CD4-positive, alpha-beta T cell (primary cell): Measurements from ENCODE around the gene RPS6KA3. TPM values are rescaled to one million over a fixed set of nuclear protein-coding genes. Genes with fewer than 3 reads are reported as not detected.
A peak's percentile ranks its signal among the peaks of the same experiment; 100 is the strongest.

Experiments
- ATAC-seq: fragments of 200-7000 bp; cut with Tn5 transposase; one replicate; pipeline ENCODE4 v1.10.0; 2022; ENCODE audit warnings: mild to moderate bottlenecking; ENCODE audit not compliant: poor library complexity
- CTCF ChIA-PET: fragments of 350-600 bp; sonication (Branson Sonifier 250); formaldehyde crosslinking; loops from one replicate; lab custom pipeline; 2021; ENCODE audit warnings: antibody characterized with exemption, inconsistent platforms; lab: Charles Lee
- POLR2A ChIA-PET: fragments of 350-600 bp; sonication (Branson Sonifier 250); formaldehyde crosslinking; loops from one replicate; lab custom pipeline; 2021; ENCODE audit warnings: antibody characterized with exemption, inconsistent platforms; lab: Charles Lee
- DNase-seq, 14 experiments: peaks; one replicate each; pipeline ENCODE4 v3.0.0-alpha.2; 2013 to 2020; ENCODE audit warnings: mixed read lengths in 2 of 14
- H3K27ac ChIP-seq, 2 donors: one replicate each; pipeline versions ENCODE4 v1.5.1 to v1.7.0; 2013; ENCODE audit warnings: low read length in 2 of 2, low read depth in 1 of 2, mild to moderate bottlenecking in 1 of 2
- H3K27me3 ChIP-seq, 2 experiments: 1 replicate in 1 of 2; 2 replicates in 1 of 2; pipeline versions ENCODE4 v1.6.1 to v1.7.0; 2013; ENCODE audit warnings: low read length in 2 of 2, control low read depth in 1 of 2, mild to moderate bottlenecking in 1 of 2, moderate library complexity in 1 of 2; ENCODE audit not compliant: insufficient read depth in 2 of 2, control insufficient read depth in 1 of 2
- H3K36me3 ChIP-seq: one replicate; pipeline ENCODE4 v1.6.1; 2013; ENCODE audit warnings: low read length, control low read depth; ENCODE audit not compliant: insufficient read depth
- H3K4me1 ChIP-seq: one replicate; pipeline ENCODE4 v1.6.1; 2013; ENCODE audit warnings: low read length, control low read depth; ENCODE audit not compliant: insufficient read depth
- H3K4me3 ChIP-seq: one replicate; pipeline ENCODE4 v1.5.1; 2013; ENCODE audit warnings: mild to moderate bottlenecking, low read length, moderate library complexity
- H3K9me3 ChIP-seq, 2 experiments: 1 replicate in 1 of 2; 2 replicates in 1 of 2; pipeline versions ENCODE4 v1.6.1 to v1.7.0; 2013; ENCODE audit warnings: low read length in 2 of 2, mild to moderate bottlenecking in 2 of 2, control low read depth in 1 of 2, moderate library complexity in 1 of 2; ENCODE audit not compliant: control insufficient read depth in 1 of 2, insufficient read depth in 1 of 2
- H3K27ac Mint-ChIP-seq: one replicate; pipeline ENCODE4 v1.8.0; 2020; ENCODE audit warnings: mixed read lengths
- H3K27me3 Mint-ChIP-seq: one replicate; pipeline ENCODE4 v1.8.0; 2021; ENCODE audit warnings: mixed read lengths
- H3K36me3 Mint-ChIP-seq: one replicate; pipeline ENCODE4 v1.8.0; 2021; ENCODE audit warnings: low read depth, mixed read lengths
- H3K4me1 Mint-ChIP-seq: one replicate; pipeline ENCODE4 v1.8.0; 2021; ENCODE audit warnings: low read depth, mixed read lengths
- H3K4me3 Mint-ChIP-seq: one replicate; pipeline ENCODE4 v1.8.0; 2020; ENCODE audit warnings: mild to moderate bottlenecking, mixed read lengths
- H3K9me3 Mint-ChIP-seq: one replicate; pipeline ENCODE4 v1.8.0; 2020; ENCODE audit warnings: mixed read lengths
- intact Hi-C, 2 experiments: fragments of 100-400 bp; cut with DNase I in 1 of 2; cut with micrococcal nuclease in 1 of 2; formaldehyde crosslinking; loops; one replicate each; pipeline versions ENCODE4 v1.15.1 to v1.9.0; 2023 to 2025; cut with DNase I, micrococcal nuclease
- total RNA-seq, 174 experiments: library from RNA in 2 of 174; stranded (reverse) in 2 of 174; gene quantifications; one replicate each; pipeline ENCODE4 v1.2.3 and lab custom pipeline; 2021 to 2026
- TF ChIP-seq, protein P1 (sequence below): fragments of 200-600 bp; IDR thresholded peaks from one replicate; pipeline ENCODE4 v1.8.0; 2022; ENCODE audit warnings: antibody characterized with exemption, mild to moderate bottlenecking

The RPS6KA3 gene
- total RNA-seq, 2 experiments from 2014 or later: 39.6 to 39.7 TPM

DNA sequence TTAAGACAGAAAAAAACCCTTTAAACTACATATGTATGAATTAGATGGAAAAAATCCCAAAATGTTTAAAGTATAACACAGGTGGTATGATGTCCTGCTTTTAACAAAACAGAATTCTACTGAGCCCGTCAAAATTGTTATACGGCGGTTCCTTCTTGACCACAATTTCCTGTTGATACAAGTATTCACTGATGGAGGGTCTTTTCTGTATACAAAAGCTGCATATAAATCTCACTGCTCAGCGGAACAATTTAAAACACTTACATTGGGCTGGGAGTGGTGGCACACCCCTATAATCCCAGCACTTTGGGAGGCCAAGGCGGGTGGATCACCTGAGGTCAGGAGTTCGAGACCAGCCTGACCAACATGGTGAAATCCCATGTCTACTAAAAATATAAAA, 62.4 kb downstream of the RPS6KA3 start:
- Mint-ChIP-seq H3K27me3 (no peaks in the 10 kb centered on the region), H3K27ac (peak overlapping the region; percentile 71), H3K4me1 (peaks cover 46% of the 10 kb centered on the region), H3K4me3 (no peak overlapping the region), H3K9me3 (no peaks in the 10 kb centered on the region), H3K36me3 (peaks cover 69% of the 10 kb centered on the region)
- TF ChIP-seq, protein P1, sequence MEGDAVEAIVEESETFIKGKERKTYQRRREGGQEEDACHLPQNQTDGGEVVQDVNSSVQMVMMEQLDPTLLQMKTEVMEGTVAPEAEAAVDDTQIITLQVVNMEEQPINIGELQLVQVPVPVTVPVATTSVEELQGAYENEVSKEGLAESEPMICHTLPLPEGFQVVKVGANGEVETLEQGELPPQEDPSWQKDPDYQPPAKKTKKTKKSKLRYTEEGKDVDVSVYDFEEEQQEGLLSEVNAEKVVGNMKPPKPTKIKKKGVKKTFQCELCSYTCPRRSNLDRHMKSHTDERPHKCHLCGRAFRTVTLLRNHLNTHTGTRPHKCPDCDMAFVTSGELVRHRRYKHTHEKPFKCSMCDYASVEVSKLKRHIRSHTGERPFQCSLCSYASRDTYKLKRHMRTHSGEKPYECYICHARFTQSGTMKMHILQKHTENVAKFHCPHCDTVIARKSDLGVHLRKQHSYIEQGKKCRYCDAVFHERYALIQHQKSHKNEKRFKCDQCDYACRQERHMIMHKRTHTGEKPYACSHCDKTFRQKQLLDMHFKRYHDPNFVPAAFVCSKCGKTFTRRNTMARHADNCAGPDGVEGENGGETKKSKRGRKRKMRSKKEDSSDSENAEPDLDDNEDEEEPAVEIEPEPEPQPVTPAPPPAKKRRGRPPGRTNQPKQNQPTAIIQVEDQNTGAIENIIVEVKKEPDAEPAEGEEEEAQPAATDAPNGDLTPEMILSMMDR: no peak
- ChIA-PET CTCF (no interaction called here), POLR2A (interaction anchor here (1.4 kb wide), 1 partner anchor 63 kb away, joined by 3 read pairs; the partner anchor contains the start of gene RPS6KA3)
- no peak for ATAC-seq
- peak in 2 of 14 experiments; percentile 4 to 33 for DNase-seq
- Histone ChIP-seq H3K4me1 (peaks cover 8% of the 10 kb centered on the region), H3K9me3 (no peaks in the 10 kb centered on the region), H3K27me3 (no peaks in the 10 kb centered on the region), H3K4me3 (no peak overlapping the region), H3K27ac (no peak overlapping the region), H3K36me3 (peaks cover 49% of the 10 kb centered on the region)
- intact Hi-C loops: no loop called here

DNA sequence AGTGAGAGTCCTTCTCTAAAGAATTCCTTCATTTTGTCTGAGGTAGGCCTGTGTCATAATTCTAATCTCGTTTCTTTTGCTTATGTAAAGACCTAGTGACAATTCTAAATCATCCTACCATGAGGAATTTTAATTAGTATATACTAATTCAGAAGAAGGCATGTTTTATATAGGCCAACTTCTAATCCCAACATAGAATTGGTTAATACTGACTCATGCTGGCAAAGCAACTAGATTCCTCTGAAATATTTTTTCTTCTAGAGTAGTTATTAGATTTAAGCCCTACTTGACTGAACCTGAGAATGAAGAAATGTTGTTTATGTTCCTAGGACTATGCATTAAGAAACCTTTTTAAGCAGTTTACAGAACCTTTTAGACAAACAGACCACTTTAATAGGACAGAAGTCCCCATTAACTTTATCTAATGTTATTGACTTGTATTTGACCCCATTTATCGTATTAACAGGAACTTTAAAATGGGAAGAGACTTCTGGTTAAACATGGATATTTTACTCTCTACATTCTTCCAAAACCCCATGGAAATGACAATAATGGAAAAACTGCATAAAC, 69.0 kb downstream of the RPS6KA3 start:
- Histone ChIP-seq H3K27me3 (no peaks in the 10 kb centered on the region), H3K36me3 (peaks cover 41% of the 10 kb centered on the region), H3K4me3 (no peak overlapping the region), H3K27ac (no peak overlapping the region), H3K9me3 (no peaks in the 10 kb centered on the region), H3K4me1 (peaks cover 3% of the 10 kb centered on the region)
- CTCF ChIA-PET: no interaction called here
- TF ChIP-seq, protein P1: no peak
- no peaks in the 10 kb centered on the region for H3K27me3 Mint-ChIP-seq
- ATAC-seq (no peak), DNase-seq (no peak)
- H3K4me1 Mint-ChIP-seq: peaks cover 24% of the 10 kb centered on the region
- peaks cover 62% of the 10 kb centered on the region for H3K36me3 Mint-ChIP-seq
- no peaks in the 10 kb centered on the region for H3K9me3 Mint-ChIP-seq
- intact Hi-C loops: no loop called here
- H3K27ac Mint-ChIP-seq: peak overlapping the region; percentile 59
- POLR2A ChIA-PET: interaction anchor here (0.5 kb wide), 1 partner anchor 59 kb away, joined by 6 read pairs; no protein-coding TSS in a partner anchor
- H3K4me3 Mint-ChIP-seq: no peak overlapping the region

DNA sequence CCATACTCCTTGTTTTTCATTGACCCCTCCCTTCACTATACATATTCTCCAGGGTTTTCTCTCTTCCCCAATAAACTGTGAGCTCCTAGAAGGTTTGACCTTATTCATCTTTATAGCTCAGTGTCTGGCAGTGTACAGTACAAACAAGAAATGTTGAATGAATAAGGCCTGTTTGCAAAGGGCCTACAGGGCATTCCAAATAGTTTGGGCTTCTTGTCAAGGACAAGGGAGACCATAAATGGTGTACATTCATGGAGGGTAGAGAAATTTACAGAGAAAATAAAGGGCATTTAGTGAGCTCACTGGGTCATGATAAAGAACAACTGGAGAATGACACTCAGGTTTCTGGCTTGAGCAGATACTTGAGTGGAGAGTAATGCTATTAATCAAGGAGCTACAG, 77.5 kb downstream of the RPS6KA3 start:
- Histone ChIP-seq H3K27ac (no peak overlapping the region), H3K4me1 (no peaks in the 10 kb centered on the region), H3K4me3 (no peak overlapping the region), H3K27me3 (no peaks in the 10 kb centered on the region), H3K9me3 (no peaks in the 10 kb centered on the region), H3K36me3 (peaks cover 45% of the 10 kb centered on the region)
- intact Hi-C loops: no loop called here
- DNase-seq (no peak), ATAC-seq (no peak)
- TF ChIP-seq, protein P1: no peak
- no peaks in the 10 kb centered on the region for H3K9me3 Mint-ChIP-seq
- H3K4me1 Mint-ChIP-seq: no peaks in the 10 kb centered on the region
- no peak overlapping the region for H3K4me3 Mint-ChIP-seq
- POLR2A ChIA-PET: no interaction called here
- peaks cover 46% of the 10 kb centered on the region for H3K36me3 Mint-ChIP-seq
- H3K27me3 Mint-ChIP-seq: no peaks in the 10 kb centered on the region
- CTCF ChIA-PET: interaction anchor here (1.5 kb wide), 1 partner anchor 11 kb away, joined by 6 read pairs; no protein-coding TSS in a partner anchor
- H3K27ac Mint-ChIP-seq: peak overlapping the region; percentile 70
